ENCODE results near the gene CSF3R. TPM values are rescaled to one million over a fixed set of nuclear protein-coding genes. Genes with fewer than 3 reads are reported as not detected.

Gene CSF3R
- total RNA-seq, 1 donor: 153 TPM

- Histone ChIP-seq H3K9me3 (ENCODE audit: low read depth, low read length) (no peaks in the 10 kb centered on the region), H3K4me3 (ENCODE audit: low read length) (no peak overlapping the region), H3K27me3 (ENCODE audit: insufficient read depth, low read length) (no peaks in the 10 kb centered on the region), H3K4me1 (ENCODE audit: insufficient read depth, low read length) (peaks cover 12% of the 10 kb centered on the region)
Measured at GRCh38 chr1:36442337-36442736, 40.4 kb downstream of the CSF3R start.

- Histone ChIP-seq H3K4me3 (ENCODE audit: low read length) (no peak overlapping the region), H3K9me3 (ENCODE audit: low read depth, low read length) (no peaks in the 10 kb centered on the region), H3K27me3 (ENCODE audit: insufficient read depth, low read length) (no peaks in the 10 kb centered on the region), H3K4me1 (ENCODE audit: insufficient read depth, low read length) (no peaks in the 10 kb centered on the region)
Measured at GRCh38 chr1:36440646-36441045, 42.1 kb downstream of the CSF3R start.

DNA sequence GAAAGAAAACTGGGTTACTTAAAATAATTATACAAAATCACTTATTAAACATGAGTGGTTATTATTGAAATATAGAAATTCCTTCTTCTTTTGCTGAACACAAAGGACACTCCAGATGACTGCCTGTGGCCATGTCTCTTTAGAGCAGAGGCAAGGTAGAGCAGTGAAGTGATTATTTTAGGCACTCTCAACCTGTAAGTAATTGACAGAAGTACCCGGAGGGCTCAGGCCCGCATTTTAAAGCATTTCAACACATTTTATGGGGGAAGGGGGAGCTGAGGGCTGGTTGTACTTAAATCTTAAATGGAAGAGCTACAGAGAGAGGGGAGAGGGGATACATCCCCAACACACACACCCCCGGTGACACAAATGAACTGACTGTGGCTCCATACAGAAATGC lies 42.7 kb downstream of the CSF3R start:
- Histone ChIP-seq H3K27me3 (ENCODE audit: insufficient read depth, low read length) (no peaks in the 10 kb centered on the region), H3K9me3 (ENCODE audit: low read depth, low read length) (no peaks in the 10 kb centered on the region), H3K4me1 (ENCODE audit: insufficient read depth, low read length) (no peaks in the 10 kb centered on the region), H3K4me3 (ENCODE audit: low read length) (no peak overlapping the region)

- H3K4me3 ChIP-seq (ENCODE audit: low read length): no peak overlapping the region
- H3K9me3 ChIP-seq (ENCODE audit: low read depth, low read length): no peaks in the 10 kb centered on the region
- no peaks in the 10 kb centered on the region for H3K4me1 ChIP-seq (ENCODE audit: insufficient read depth, low read length)
- H3K27me3 ChIP-seq (ENCODE audit: insufficient read depth, low read length): no peaks in the 10 kb centered on the region
Measured at GRCh38 chr1:36438715-36439114, 44.0 kb downstream of the CSF3R start.

DNA sequence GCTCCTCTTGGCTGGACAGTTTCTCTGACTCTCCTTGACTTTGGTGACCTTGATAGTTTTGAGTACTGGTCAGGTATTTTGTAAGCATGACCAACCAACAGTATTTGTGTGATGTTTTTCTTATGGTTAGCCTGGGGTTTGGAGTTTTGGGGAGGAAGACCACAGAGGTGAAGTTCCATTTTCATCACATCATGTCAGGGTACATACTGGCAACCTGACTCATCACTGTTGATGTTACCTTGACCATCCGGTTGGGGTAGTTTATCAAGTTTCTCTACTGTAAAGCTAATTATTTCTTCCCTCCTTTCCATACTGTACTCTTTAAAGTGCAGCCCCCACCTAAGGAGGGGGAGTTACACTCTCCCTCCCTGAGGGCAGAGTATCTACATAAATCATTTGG lies 45.9 kb downstream of the CSF3R start:
- H3K4me1 ChIP-seq (ENCODE audit: insufficient read depth, low read length): no peaks in the 10 kb centered on the region
- no peak overlapping the region for H3K4me3 ChIP-seq (ENCODE audit: low read length)
- H3K27me3 ChIP-seq (ENCODE audit: insufficient read depth, low read length): no peaks in the 10 kb centered on the region
- no peaks in the 10 kb centered on the region for H3K9me3 ChIP-seq (ENCODE audit: low read depth, low read length)

GRCh38 chr1:36433102-36433501 lies 49.6 kb downstream of the CSF3R start:
- no peaks in the 10 kb centered on the region for H3K27me3 ChIP-seq (ENCODE audit: insufficient read depth, low read length)
- no peak overlapping the region for H3K4me3 ChIP-seq (ENCODE audit: low read length)
- H3K4me1 ChIP-seq (ENCODE audit: insufficient read depth, low read length): no peaks in the 10 kb centered on the region
- H3K9me3 ChIP-seq (ENCODE audit: low read depth, low read length): no peaks in the 10 kb centered on the region

DNA sequence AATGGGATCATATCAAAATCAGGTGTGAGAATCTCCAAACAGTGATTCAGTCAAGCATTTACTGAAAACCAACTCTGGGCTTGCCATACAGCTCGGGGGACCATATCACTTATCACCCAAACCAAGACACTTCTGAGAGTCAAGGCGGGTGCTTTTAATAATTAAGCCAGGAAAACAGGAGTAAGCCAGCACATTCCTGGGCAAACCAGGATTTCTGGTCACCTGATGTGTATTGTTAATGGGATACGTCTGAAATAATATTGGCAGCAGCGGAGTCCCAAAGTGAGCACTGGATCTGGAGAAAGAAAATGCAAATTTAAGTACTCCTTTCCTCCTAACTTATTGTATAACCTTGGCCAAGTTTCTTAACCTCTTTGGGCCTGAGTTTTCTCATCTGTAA lies 50.1 kb downstream of the CSF3R start:
- Histone ChIP-seq H3K27me3 (ENCODE audit: insufficient read depth, low read length) (no peaks in the 10 kb centered on the region), H3K9me3 (ENCODE audit: low read depth, low read length) (no peaks in the 10 kb centered on the region), H3K4me1 (ENCODE audit: insufficient read depth, low read length) (no peaks in the 10 kb centered on the region), H3K4me3 (ENCODE audit: low read length) (no peak overlapping the region)

GRCh38 chr1:36425791-36426190 lies 56.9 kb downstream of the CSF3R start:
- Histone ChIP-seq H3K4me1 (ENCODE audit: insufficient read depth, low read length) (peaks cover 3% of the 10 kb centered on the region), H3K4me3 (ENCODE audit: low read length) (no peak overlapping the region), H3K9me3 (ENCODE audit: low read depth, low read length) (no peaks in the 10 kb centered on the region), H3K27me3 (ENCODE audit: insufficient read depth, low read length) (no peaks in the 10 kb centered on the region)

DNA sequence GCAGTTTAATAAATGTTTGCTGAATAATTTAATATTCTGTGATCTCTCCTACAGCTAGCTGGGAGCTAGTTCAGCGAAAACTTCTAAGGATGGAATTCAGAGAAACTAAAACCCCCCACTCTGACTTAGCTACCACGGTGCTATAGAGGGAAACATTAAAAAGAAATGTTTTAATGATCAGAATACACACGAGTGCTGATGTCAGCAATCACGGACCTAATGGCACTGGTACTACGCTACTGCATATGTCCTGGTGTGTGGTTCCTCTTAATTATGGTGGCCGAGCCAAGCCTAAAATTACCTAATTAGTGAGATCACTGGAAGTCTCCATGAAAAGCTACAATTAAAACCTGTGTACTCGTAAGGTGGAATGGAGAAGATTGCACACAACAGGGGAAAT lies 61.1 kb downstream of the CSF3R start:
- H3K9me3 ChIP-seq (ENCODE audit: low read depth, low read length): no peaks in the 10 kb centered on the region
- H3K27me3 ChIP-seq (ENCODE audit: insufficient read depth, low read length): no peaks in the 10 kb centered on the region
- no peak overlapping the region for H3K4me3 ChIP-seq (ENCODE audit: low read length)
- H3K4me1 ChIP-seq (ENCODE audit: insufficient read depth, low read length): peaks cover 20% of the 10 kb centered on the region

- peaks cover 20% of the 10 kb centered on the region for H3K4me1 ChIP-seq (ENCODE audit: insufficient read depth, low read length)
- H3K9me3 ChIP-seq (ENCODE audit: low read depth, low read length): no peaks in the 10 kb centered on the region
- H3K27me3 ChIP-seq (ENCODE audit: insufficient read depth, low read length): no peaks in the 10 kb centered on the region
- H3K4me3 ChIP-seq (ENCODE audit: low read length): no peak overlapping the region
Measured at GRCh38 chr1:36420836-36421317, 61.8 kb downstream of the CSF3R start.

DNA sequence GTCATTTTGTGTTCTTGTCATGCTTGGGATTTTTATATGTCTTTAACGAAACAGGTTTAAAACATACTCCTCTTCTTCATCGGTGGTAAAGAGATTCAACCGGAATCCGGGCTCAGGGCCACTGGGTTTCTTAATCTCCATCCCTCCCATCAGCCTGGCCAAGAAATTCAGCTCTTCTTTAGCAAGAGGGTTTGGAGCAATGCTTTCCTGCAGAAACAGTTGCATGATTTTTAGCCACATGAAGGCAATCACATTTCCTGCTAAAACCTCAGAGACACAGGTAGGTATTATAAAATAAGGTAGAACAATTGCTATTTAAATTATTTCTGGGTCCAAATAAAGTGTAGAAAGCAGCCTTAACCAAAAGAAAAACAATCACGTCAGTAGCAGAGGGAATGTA lies 62.3 kb downstream of the CSF3R start:
- H3K27me3 ChIP-seq (ENCODE audit: insufficient read depth, low read length): no peaks in the 10 kb centered on the region
- no peak overlapping the region for H3K4me3 ChIP-seq (ENCODE audit: low read length)
- H3K4me1 ChIP-seq (ENCODE audit: insufficient read depth, low read length): peaks cover 20% of the 10 kb centered on the region
- no peaks in the 10 kb centered on the region for H3K9me3 ChIP-seq (ENCODE audit: low read depth, low read length)

- H3K4me1 ChIP-seq (ENCODE audit: insufficient read depth, low read length): peaks cover 20% of the 10 kb centered on the region
- H3K4me3 ChIP-seq (ENCODE audit: low read length): no peak overlapping the region
- no peaks in the 10 kb centered on the region for H3K9me3 ChIP-seq (ENCODE audit: low read depth, low read length)
- H3K27me3 ChIP-seq (ENCODE audit: insufficient read depth, low read length): no peaks in the 10 kb centered on the region
Measured at GRCh38 chr1:36419569-36419968, 63.1 kb downstream of the CSF3R start.

DNA sequence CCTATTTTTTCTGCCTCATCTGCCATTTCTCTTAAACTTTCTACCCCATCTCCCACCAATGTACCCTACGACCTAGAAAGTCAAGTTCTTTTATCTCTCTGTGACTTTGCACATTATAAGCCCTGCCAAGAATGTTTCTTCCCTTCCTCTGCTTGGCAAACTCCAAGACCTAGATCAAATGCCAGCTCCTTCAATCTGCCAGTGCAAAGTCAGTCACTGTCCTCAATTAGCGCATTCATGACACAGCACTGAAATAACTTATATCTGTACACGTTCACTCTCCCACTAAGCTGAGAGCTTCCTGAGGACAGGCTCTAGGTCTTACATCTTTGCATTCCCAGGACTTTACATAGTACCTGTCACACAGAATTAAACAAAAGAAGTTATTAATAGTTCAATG lies 63.6 kb downstream of the CSF3R start:
- Histone ChIP-seq H3K4me1 (ENCODE audit: insufficient read depth, low read length) (peaks cover 20% of the 10 kb centered on the region), H3K4me3 (ENCODE audit: low read length) (no peak overlapping the region), H3K27me3 (ENCODE audit: insufficient read depth, low read length) (no peaks in the 10 kb centered on the region), H3K9me3 (ENCODE audit: low read depth, low read length) (no peaks in the 10 kb centered on the region)

GRCh38 chr1:36417931-36418330 lies 64.8 kb downstream of the CSF3R start:
- Histone ChIP-seq H3K4me3 (ENCODE audit: low read length) (no peak overlapping the region), H3K27me3 (ENCODE audit: insufficient read depth, low read length) (no peaks in the 10 kb centered on the region), H3K9me3 (ENCODE audit: low read depth, low read length) (no peaks in the 10 kb centered on the region), H3K4me1 (ENCODE audit: insufficient read depth, low read length) (peaks cover 20% of the 10 kb centered on the region)

All from mononuclear cell (primary cell).